ENCODE data around the gene CUX1. TPM values are rescaled to one million over a fixed set of nuclear protein-coding genes. Genes with fewer than 3 reads are reported as not detected.

The CUX1 gene
- total RNA-seq, 4 donors from 2014 or later, result 40.0 to 55.9 (median 47.3) TPM

DNA sequence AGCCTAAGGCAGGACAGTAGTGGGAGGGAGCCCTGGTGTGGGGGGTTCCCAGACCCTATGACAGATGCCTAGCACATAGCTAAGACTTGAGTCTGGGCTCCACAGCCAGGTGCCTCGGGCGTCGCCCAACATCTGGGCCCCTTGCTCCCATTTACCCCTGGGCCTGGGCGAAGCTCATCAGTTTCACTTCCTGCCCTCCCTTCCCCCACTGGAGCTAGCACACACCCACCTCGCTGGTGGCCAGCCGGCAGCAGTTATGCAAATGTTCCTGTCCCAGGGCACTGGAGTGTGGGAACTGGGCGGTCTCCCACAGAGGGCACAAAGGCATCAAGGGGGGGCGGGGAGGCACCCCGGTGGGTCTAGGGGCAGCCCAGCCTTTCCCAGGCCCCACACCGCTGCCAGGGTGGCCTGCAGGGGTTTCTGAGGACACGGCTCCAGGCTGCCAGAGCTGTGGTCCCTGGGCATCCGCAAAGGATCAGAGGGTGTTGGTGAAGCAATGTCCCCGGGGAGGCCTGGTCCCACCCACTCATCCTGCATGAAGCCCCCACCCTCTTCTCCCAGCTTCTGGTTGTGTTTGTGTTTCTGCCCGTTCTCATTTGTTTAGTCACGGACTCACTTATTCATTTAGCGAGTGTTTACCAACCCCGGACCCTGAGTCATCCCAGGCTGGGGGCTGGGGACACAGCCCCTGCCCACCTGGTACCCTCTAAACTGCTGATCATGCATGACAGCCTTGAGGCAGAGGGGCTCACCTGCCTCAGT, 489.7 kb downstream of the CUX1 start:
- H3K4me1 ChIP-seq, result peaks cover 6 to 42% (median 11%) of the 10 kb centered on the region in 3 donors
- intact Hi-C loops (cut with DNase I), result no loop called here
- WGBS, 2 donors, result 48 to 52% methylated on average over 5 to 13 of the region's 17 CpGs
- H3K4me3 ChIP-seq, result peak overlapping the region in 1 of 4 donors; percentile 52
- peak; percentile 40 for DNase-seq
- no peaks in the 10 kb centered on the region for H3K9me3 ChIP-seq
- no peaks in the 10 kb centered on the region for H3K27me3 ChIP-seq
- H3K36me3 ChIP-seq, result no peaks in the 10 kb centered on the region
- TF ChIP-seq POLR2A (IDR thresholded peaks at IDR 0.05), result no peak
- TF ChIP-seq, protein P1, sequence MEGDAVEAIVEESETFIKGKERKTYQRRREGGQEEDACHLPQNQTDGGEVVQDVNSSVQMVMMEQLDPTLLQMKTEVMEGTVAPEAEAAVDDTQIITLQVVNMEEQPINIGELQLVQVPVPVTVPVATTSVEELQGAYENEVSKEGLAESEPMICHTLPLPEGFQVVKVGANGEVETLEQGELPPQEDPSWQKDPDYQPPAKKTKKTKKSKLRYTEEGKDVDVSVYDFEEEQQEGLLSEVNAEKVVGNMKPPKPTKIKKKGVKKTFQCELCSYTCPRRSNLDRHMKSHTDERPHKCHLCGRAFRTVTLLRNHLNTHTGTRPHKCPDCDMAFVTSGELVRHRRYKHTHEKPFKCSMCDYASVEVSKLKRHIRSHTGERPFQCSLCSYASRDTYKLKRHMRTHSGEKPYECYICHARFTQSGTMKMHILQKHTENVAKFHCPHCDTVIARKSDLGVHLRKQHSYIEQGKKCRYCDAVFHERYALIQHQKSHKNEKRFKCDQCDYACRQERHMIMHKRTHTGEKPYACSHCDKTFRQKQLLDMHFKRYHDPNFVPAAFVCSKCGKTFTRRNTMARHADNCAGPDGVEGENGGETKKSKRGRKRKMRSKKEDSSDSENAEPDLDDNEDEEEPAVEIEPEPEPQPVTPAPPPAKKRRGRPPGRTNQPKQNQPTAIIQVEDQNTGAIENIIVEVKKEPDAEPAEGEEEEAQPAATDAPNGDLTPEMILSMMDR (IDR thresholded peaks at IDR 0.05), result no peak
- peak overlapping the region in 2 of 4 donors; percentile 6 to 47 for H3K27ac ChIP-seq

DNA sequence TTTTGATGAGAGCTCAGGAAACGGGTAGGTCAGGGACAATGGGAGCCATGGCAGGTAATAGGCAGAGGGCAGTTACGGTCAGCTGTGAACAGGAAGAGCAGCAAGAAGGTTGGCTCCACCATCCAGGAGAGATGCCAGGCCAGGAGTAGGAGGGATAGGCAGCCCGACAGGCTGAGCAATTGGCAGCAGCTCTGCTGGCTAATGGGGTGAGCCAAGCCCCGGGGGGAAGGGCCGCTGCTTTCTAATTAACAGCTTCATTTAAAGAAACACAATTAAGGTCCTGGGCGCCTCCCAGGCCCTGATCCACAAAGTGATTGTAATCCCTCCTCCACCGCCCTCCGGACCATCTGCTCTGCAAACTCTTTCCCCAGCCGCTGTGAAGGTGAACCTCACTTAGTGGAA, 493.0 kb downstream of the CUX1 start:
- no peak for DNase-seq
- WGBS, 2 donors, result 67% methylated on average over 9 of the region's 9 CpGs; no CpG with 5 or more reads in 1 of the 2 donors
- TF ChIP-seq, protein P1 (IDR thresholded peaks at IDR 0.05), result no peak
- no peak for TF ChIP-seq POLR2A (IDR thresholded peaks at IDR 0.05)
- peaks cover 0 to 14% (median 0%) of the 10 kb centered on the region in 3 donors for H3K36me3 ChIP-seq
- H3K27me3 ChIP-seq, result no peaks in the 10 kb centered on the region
- H3K27ac ChIP-seq, result no peak overlapping the region
- intact Hi-C loops (cut with DNase I), result no loop called here
- no peak overlapping the region for H3K4me3 ChIP-seq
- peaks cover 6 to 21% (median 7%) of the 10 kb centered on the region in 3 donors for H3K4me1 ChIP-seq
- no peaks in the 10 kb centered on the region for H3K9me3 ChIP-seq

DNA sequence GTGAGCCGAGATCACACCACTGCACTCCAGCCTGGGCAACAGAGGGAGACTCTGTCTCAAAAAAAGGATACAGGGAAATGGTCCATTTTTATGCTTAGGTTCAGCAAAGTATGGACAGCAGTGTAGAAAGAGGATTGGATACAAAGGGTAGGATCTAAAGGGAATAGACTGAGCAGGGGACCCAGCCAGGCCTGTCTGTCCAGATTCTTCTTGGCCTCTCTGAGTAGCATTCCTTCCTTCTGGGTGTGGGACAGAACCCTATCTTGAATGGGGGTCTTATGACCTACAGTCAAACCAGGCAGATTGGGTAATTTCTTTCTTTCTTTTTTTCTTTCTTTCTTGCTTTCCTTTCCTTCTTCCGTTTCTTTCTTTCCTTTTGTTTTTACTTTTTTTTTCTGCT, 494.9 kb downstream of the CUX1 start:
- no peak for TF ChIP-seq POLR2A (IDR thresholded peaks at IDR 0.05)
- TF ChIP-seq, protein P1 (IDR thresholded peaks at IDR 0.05), result no peak
- no peaks in the 10 kb centered on the region for H3K9me3 ChIP-seq
- DNase-seq, result no peak
- no peaks in the 10 kb centered on the region for H3K27me3 ChIP-seq
- intact Hi-C loops (cut with DNase I), result no loop called here
- peaks cover 0 to 14% (median 0%) of the 10 kb centered on the region in 3 donors for H3K36me3 ChIP-seq
- H3K4me3 ChIP-seq, result no peak overlapping the region
- peaks cover 0 to 8% (median 0%) of the 10 kb centered on the region in 3 donors for H3K4me1 ChIP-seq
- H3K27ac ChIP-seq, result no peak overlapping the region
- 71 to 81% methylated on average over 2 of the region's 2 CpGs for WGBS, 2 donors

DNA sequence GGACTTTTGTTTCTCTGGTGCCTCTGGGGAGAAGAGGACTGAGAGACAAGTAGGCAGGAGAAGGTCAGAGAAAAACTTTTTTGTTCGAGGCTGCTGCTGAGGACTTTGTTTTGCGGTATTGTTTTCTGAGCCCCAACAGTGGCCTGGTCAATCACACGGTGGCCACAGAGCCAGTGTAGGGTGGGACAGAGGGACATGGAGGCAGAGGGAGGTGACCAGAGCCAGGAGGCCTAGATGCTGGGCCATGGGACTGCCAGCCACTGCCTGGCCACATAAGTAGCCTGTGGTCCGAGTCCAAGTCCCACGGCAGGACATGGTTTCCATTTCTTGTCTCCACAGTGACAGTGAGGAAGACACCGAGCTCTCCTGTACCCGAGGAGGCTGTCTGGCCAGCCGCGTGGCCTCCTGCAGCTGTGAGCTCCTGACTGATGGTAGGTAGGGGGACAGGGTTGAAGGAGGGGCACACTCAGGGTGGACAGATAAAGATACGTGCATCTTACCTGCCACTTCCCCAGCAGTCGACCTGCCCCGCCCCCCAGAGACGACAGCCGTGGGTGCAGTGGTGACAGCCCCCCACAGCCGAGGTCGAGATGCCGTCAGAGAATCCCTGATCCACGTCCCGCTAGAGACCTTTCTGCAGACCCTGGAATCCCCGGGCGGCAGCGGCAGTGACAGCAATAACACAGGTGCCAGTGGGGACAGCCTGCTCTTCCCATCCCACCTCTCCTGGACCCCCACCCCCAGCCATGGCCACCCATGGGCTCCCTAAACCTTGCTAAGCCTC, 496.8 kb downstream of the CUX1 start:
- TF ChIP-seq, protein P1 (IDR thresholded peaks at IDR 0.05), result no peak
- no peak for TF ChIP-seq POLR2A (IDR thresholded peaks at IDR 0.05)
- intact Hi-C loops (cut with DNase I), result no loop called here
- H3K27me3 ChIP-seq, result no peaks in the 10 kb centered on the region
- H3K36me3 ChIP-seq, result peaks cover 0 to 14% (median 0%) of the 10 kb centered on the region in 3 donors
- peaks cover 0 to 8% (median 0%) of the 10 kb centered on the region in 3 donors for H3K4me1 ChIP-seq
- H3K4me3 ChIP-seq, result no peak overlapping the region
- H3K27ac ChIP-seq, result no peak overlapping the region
- DNase-seq, result no peak
- H3K9me3 ChIP-seq, result no peaks in the 10 kb centered on the region
- 88 to 90% methylated on average over 7 to 10 of the region's 22 CpGs for WGBS, 2 donors

Data from esophagus squamous epithelium (tissue), 5 donors.